Heart left ventricle (tissue), 13 donors: ENCODE results near the gene RHOBTB1.
"Not testable (repeated sequence)": the region's sequence is repeated elsewhere in the genome, so short reads cannot be mapped to it uniquely, and the experiment has no call there.

Experiments used
- CTCF ChIP-seq, 12 donors: fragments of 200-600 bp; sonication (generic) in 4 of 12; IDR thresholded peaks; one replicate each; pipeline versions ENCODE4 v1.5.0 to v1.8.0; 2018 to 2022; ENCODE audit warnings: antibody characterized with exemption in 12 of 12, mild to moderate bottlenecking in 5 of 12
- POLR2A ChIP-seq, 2 donors: fragments of 450-650 bp; IDR thresholded peaks; one replicate each; pipeline ENCODE4 v1.6.1; 2017; ENCODE audit warnings: antibody characterized with exemption in 2 of 2, mild to moderate bottlenecking in 2 of 2, moderate library complexity in 2 of 2
- donor health status: ischemic (EF 13 %, LVEDD 7.1; RV severe dilation, severe dysfunction).
- donor health status: DM: no; HTN: yes; CAD: no.
- donor health status: DM: no; HTN: no; CAD: no.
- donor health status: ischemic (EF 25% LVEDD 6.9; RV normal size, moderate dysfunction).
- donor health status: ischemic (EF 25% LVEDD 5.7; RV mildly dilated, moderate dysfunction).
- donor health status: ischemic (EF 35%, LVEDD 5.7; RV mildly dilated, moderate dysfunction).
- donor health status: nonischemic (EF 11% LVEDD 7.7; RV severe dilation, severe dysfunction).
- donor health status: DM: yes; HTN: yes; CAD: no.
- donor health status: PGD.
- donor health status: ischemic (EF 29% LVEDD 5.4; RV normal size, mild dysfunction).
- donor health status: nonischemic (EF 23%, LVEDD 6.1; RV moderate dilation, normal function).

- not testable (repeated sequence) for TF ChIP-seq CTCF, POLR2A (IDR thresholded peaks at IDR 0.05)
Observed at GRCh38 chr10:60972181-60972580, 28.2 kb upstream of the RHOBTB1 start.
